Smooth muscle cell (in vitro differentiated cells): Measurements from ENCODE around the gene TEAD1. TPM values are rescaled to one million over a fixed set of nuclear protein-coding genes. Genes with fewer than 3 reads are reported as not detected.

Source experiments
- DNase-seq: peaks from one replicate; lab custom pipeline; 2025; ENCODE audit not compliant: unreplicated experiment; lab: John Stamatoyannopoulos, UW
- H2AFZ ChIP-seq: fragments of 200-600 bp; sonication (generic); 2 replicates; pipeline ENCODE4 v1.6.0; 2016; ENCODE audit warnings: antibody characterized with exemption, low read depth, mild to moderate bottlenecking
- H3F3A ChIP-seq: fragments of 200-600 bp; sonication (generic); 2 replicates; pipeline ENCODE4 v1.6.0; 2017; ENCODE audit warnings: antibody characterized with exemption, low read depth
- H3K27ac ChIP-seq: fragments of 200-600 bp; sonication (generic); 2 replicates; pipeline ENCODE4 v1.5.1; 2016; ENCODE audit warnings: low read depth, mild to moderate bottlenecking
- H3K27me3 ChIP-seq: fragments of 200-600 bp; sonication (generic); 2 replicates; pipeline ENCODE4 v1.6.1; 2016; ENCODE audit warnings: low read depth, mild to moderate bottlenecking
- H3K36me3 ChIP-seq: fragments of 200-600 bp; sonication (generic); 2 replicates; pipeline ENCODE4 v1.5.1; 2016; ENCODE audit warnings: low read depth
- H3K4me1 ChIP-seq: fragments of 200-600 bp; sonication (generic); 2 replicates; pipeline ENCODE4 v1.5.1; 2016; ENCODE audit warnings: low read depth
- H3K4me2 ChIP-seq: fragments of 200-600 bp; sonication (generic); 2 replicates; pipeline ENCODE4 v1.6.0; 2016; ENCODE audit warnings: mild to moderate bottlenecking
- H3K4me3 ChIP-seq: fragments of 200-600 bp; sonication (generic); 2 replicates; pipeline ENCODE4 v1.5.1; 2016; ENCODE audit warnings: mild to moderate bottlenecking
- H3K79me2 ChIP-seq: fragments of 200-600 bp; sonication (generic); 2 replicates; pipeline ENCODE4 v1.6.0; 2016; ENCODE audit warnings: low read depth, mild to moderate bottlenecking
- H3K9ac ChIP-seq: fragments of 200-600 bp; sonication (generic); 2 replicates; pipeline ENCODE4 v1.6.0; 2016; ENCODE audit warnings: low read depth
- H3K9me3 ChIP-seq: fragments of 200-600 bp; sonication (generic); replicated peaks from 2 replicates; pipeline ENCODE4 v1.5.1; 2016; ENCODE audit warnings: low read depth
- H4K20me1 ChIP-seq: fragments of 200-600 bp; sonication (generic); 2 replicates; pipeline ENCODE4 v1.6.0; 2016; ENCODE audit warnings: low read depth
- WGBS: methylation state at CpG from one replicate; pipeline ENCODE4 v1.1.7; 2016; ENCODE audit warnings: low lambda C conversion rate; 5-methylcytosine and 5-hydroxymethylcytosine counted together
- polyA plus RNA-seq: library from polyadenylated mRNA; unstranded; fragments of >200 nt; fragmentation: Nextera tagmentation; extraction: Ambion mirVana; gene quantifications from 2 replicates; pipeline ENCODE4 v1.2.1, GENCODE V29; 2016
- total RNA-seq: library from RNA; depleted of rRNA; stranded (reverse); fragments of >200 nt; gene quantifications from 2 replicates; pipeline ENCODE4 v1.2.3, GENCODE V29; 2014
- TF ChIP-seq, protein P1 (sequence below): fragments of 200-600 bp; sonication (generic); IDR thresholded peaks from 2 replicates; pipeline ENCODE4 v1.5.1; 2017; ENCODE audit warnings: borderline replicate concordance, mild to moderate bottlenecking, antibody characterized with exemption; ENCODE audit not compliant: insufficient read depth, poor library complexity, severe bottlenecking

The TEAD1 gene
- total and polyA plus RNA-seq, 2 experiments from 2014 or later = 63.0 to 181 TPM

DNA sequence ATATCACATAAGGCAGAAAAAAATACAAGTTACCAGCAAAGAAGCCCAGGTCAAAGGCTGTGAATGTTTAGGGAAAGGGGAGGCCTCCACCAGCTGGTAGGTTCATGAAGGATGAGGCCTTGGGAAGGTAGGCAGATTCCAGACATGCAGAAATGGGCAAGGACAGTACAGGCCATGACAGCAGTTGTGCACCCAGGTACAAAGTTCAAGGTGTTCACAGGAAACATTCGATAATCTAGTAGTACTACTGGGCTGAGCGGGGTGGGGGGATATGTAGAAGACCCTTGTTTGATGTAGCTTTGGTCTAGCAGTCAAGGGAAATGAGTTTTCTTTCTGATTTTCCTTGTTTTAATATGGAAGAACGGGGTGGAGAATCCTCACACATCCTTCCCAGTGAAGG is 182.1 kb downstream of the TEAD1 start:
- Histone ChIP-seq H2AFZ (no peak overlapping the region), H3K9me3 (no peaks in the 10 kb centered on the region), H4K20me1 (peaks cover 100% of the 10 kb centered on the region), H3K27ac (peak overlapping the region; percentile 24), H3K36me3 (no peaks in the 10 kb centered on the region), H3K4me2 (no peak overlapping the region), H3K27me3 (no peaks in the 10 kb centered on the region), H3F3A (peaks cover 31% of the 10 kb centered on the region), H3K9ac (no peak overlapping the region), H3K4me1 (peaks cover 29% of the 10 kb centered on the region), H3K79me2 (peaks cover 92% of the 10 kb centered on the region), H3K4me3 (no peak overlapping the region)
- DNase-seq = no peak
- 96% methylated on average over 3 of the region's 3 CpGs for WGBS
- TF ChIP-seq, protein P1, sequence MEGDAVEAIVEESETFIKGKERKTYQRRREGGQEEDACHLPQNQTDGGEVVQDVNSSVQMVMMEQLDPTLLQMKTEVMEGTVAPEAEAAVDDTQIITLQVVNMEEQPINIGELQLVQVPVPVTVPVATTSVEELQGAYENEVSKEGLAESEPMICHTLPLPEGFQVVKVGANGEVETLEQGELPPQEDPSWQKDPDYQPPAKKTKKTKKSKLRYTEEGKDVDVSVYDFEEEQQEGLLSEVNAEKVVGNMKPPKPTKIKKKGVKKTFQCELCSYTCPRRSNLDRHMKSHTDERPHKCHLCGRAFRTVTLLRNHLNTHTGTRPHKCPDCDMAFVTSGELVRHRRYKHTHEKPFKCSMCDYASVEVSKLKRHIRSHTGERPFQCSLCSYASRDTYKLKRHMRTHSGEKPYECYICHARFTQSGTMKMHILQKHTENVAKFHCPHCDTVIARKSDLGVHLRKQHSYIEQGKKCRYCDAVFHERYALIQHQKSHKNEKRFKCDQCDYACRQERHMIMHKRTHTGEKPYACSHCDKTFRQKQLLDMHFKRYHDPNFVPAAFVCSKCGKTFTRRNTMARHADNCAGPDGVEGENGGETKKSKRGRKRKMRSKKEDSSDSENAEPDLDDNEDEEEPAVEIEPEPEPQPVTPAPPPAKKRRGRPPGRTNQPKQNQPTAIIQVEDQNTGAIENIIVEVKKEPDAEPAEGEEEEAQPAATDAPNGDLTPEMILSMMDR = no peak

DNA sequence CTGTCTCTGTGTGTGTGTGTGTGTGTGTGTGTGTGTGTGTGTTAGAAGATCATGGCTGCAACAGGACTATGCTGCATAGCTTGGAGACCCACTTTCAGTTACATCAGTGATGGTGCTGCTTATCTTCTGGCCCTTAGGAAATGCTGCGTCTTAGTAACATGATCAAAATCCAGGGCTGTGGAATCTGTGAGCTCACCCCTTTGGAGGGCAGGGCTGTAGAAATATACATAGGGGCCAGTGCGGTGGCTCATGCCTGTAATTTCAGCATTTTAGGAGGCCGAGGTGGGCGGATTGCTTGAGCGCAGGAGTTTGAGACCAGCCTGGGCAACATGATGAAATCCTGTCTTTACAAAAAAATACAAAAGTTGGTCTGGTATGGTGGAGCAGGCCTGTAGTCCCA is 183.4 kb downstream of the TEAD1 start:
- Histone ChIP-seq H2AFZ (no peak overlapping the region), H4K20me1 (peaks cover 100% of the 10 kb centered on the region), H3K79me2 (peaks cover 94% of the 10 kb centered on the region), H3K9ac (no peak overlapping the region), H3K4me3 (no peak overlapping the region), H3K4me1 (peaks cover 37% of the 10 kb centered on the region), H3K27ac (peak overlapping the region; percentile 33), H3K9me3 (no peaks in the 10 kb centered on the region), H3K36me3 (no peaks in the 10 kb centered on the region), H3F3A (peaks cover 36% of the 10 kb centered on the region), H3K27me3 (no peaks in the 10 kb centered on the region), H3K4me2 (no peak overlapping the region)
- no peak for DNase-seq
- TF ChIP-seq, protein P1 = no peak
- WGBS = 76% methylated on average over 5 of the region's 5 CpGs

DNA sequence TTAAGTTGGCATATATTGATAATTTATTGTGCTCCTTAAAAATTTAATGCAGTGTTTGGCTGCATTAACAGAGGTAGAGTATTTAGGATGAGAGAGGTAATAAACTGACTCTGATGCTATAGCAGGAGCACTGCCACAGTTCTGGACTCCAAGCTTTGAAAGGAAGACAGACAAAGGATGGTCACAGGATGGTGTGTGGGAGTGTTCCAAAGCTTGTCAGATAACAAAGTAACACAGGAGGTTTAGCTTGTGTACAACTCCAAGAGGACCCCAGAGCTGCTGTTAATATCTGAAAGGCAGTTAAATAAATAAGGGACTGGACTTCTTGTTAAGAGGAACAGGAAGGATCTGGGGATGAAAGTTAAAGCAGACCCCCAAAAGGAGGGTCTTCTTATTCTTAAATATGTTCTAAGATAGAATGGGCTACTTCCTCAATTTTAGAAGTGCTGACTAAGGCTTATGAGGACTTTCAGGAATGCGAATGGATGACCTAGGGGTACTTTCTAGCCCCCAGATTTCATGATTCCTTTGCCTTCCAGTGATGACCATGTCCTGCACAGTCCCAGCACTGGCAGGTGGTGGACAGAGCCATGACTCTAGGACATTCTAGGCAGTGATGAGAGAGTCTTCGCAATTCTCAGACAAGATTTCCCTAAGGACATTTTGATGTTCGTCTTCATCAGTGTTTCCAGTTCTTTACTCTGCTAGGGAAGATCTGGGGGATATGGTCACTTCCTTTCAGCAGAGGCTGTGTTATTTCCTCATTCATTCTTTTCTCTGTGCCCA is 185.8 kb downstream of the TEAD1 start:
- Histone ChIP-seq H3F3A (peaks cover 40% of the 10 kb centered on the region), H2AFZ (no peak overlapping the region), H3K4me3 (no peak overlapping the region), H3K9me3 (no peaks in the 10 kb centered on the region), H3K27ac (peak overlapping the region; percentile 98), H3K27me3 (no peaks in the 10 kb centered on the region), H4K20me1 (peaks cover 90% of the 10 kb centered on the region), H3K4me2 (peak overlapping the region; percentile 3), H3K79me2 (peaks cover 85% of the 10 kb centered on the region), H3K36me3 (no peaks in the 10 kb centered on the region), H3K4me1 (peaks cover 57% of the 10 kb centered on the region), H3K9ac (no peak overlapping the region)
- TF ChIP-seq, protein P1 = no peak
- 89% methylated on average over 3 of the region's 3 CpGs for WGBS
- DNase-seq = no peak

DNA sequence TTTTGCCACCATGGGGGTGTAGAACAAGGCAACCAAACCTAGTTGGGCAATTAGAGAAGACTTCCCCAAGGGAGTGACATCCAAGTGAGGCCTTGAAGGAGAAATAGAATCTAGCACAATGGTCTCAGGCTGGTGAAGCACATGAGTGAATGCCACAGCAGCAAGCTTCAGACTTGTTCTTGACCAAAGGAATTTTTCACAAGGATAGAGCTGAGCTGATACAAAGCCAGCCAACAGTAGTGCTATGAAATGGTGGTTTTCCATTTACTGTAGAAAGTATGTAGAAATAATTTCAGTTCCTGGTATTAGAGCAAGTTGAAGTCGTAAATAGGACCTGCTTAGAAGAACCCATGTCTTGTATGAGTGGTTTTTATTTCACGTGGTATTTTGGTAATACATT is 186.6 kb downstream of the TEAD1 start:
- Histone ChIP-seq H3K4me2 (peak overlapping the region; percentile 30), H3K9me3 (no peaks in the 10 kb centered on the region), H3K4me1 (peaks cover 65% of the 10 kb centered on the region), H3K4me3 (no peak overlapping the region), H4K20me1 (peaks cover 90% of the 10 kb centered on the region), H3K79me2 (peaks cover 84% of the 10 kb centered on the region), H3F3A (peaks cover 46% of the 10 kb centered on the region), H3K27ac (peak overlapping the region; percentile 98), H3K36me3 (no peaks in the 10 kb centered on the region), H2AFZ (no peak overlapping the region), H3K27me3 (no peaks in the 10 kb centered on the region), H3K9ac (no peak overlapping the region)
- DNase-seq = no peak
- WGBS = 82% methylated on average over 2 of the region's 2 CpGs
- TF ChIP-seq, protein P1 = no peak
